ENCODE results near the gene TNNT2.

The TNNT2 gene

DNA sequence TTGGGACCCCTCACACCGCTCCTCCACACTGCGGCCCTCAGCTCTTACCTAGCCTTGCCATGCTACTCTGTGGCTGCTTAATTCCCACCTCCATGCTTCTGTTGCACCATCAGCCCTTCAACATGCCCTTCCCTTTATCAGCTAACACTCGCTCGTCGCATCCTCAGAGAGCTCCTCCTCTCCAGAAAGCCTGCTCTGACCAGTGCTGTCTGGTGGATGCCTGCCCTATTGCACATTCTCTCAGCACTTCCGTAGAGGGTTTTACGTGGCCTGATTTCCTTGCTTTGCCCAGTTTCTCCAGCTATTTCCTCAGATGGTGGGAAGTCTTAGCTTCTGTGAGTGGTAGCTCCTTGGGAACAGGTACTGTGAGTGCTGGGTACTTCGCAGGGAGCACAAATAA, 32.0 kb upstream of the TNNT2 start:
- no peak overlapping the region for H3K4me3 ChIP-seq (ENCODE audit: low read depth, low read length)
- TF ChIP-seq, protein P1, sequence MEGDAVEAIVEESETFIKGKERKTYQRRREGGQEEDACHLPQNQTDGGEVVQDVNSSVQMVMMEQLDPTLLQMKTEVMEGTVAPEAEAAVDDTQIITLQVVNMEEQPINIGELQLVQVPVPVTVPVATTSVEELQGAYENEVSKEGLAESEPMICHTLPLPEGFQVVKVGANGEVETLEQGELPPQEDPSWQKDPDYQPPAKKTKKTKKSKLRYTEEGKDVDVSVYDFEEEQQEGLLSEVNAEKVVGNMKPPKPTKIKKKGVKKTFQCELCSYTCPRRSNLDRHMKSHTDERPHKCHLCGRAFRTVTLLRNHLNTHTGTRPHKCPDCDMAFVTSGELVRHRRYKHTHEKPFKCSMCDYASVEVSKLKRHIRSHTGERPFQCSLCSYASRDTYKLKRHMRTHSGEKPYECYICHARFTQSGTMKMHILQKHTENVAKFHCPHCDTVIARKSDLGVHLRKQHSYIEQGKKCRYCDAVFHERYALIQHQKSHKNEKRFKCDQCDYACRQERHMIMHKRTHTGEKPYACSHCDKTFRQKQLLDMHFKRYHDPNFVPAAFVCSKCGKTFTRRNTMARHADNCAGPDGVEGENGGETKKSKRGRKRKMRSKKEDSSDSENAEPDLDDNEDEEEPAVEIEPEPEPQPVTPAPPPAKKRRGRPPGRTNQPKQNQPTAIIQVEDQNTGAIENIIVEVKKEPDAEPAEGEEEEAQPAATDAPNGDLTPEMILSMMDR (IDR thresholded peaks at IDR 0.05; ENCODE audit: borderline replicate concordance, insufficient read depth, low read depth, low read length), result no peak

DNA sequence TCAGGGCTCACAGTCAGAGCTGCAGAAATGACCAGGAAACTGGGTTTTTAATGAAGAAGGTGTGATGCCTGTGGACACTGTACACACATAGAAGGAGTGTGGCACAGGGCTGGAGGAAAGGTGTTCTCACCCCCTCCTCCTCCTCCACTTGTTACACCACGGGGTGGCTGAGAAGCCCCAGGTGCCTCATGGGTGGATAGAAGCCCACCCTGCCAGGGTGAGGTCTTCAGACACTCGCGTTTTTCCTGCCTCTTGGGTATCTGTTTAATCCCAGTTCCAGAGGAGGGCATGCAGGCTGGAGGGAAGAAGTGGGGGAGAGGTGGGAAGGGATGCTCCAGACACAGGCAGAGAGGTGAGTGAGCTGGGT, 31.3 kb upstream of the TNNT2 start:
- TF ChIP-seq, protein P1 (IDR thresholded peaks at IDR 0.05; ENCODE audit: borderline replicate concordance, insufficient read depth, low read depth, low read length), result no peak

DNA sequence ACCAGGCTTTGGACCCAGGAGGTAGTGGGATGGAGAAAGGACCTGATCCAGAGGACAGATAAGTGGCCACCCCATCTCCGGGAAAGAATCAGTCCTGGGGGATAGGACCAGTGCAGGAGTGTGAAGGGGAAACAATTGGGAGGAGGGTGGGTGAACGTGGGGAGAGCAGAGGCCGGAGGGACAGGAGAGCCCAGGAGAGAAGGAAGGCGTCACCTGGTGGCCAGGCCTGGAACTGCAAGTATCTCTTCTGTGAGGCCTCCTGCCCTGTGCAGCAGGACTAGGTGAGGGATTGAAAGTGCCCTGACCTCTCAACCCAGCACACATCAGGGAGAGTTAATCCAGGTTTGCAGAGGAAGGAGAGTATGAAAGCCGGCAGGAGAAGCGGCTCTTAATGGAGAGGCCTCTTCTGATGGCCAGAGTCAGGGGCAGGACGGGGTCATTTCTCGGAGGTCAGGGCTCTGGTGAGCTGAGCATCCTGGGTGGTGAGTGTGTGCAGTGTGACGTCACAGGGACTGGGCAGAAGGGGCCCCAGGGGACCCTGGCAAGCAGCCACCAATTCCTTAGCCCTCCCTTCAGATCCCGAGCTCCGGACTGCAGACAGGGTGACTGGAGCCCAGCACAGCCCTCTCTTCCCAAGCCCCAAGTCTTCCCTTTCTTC, 30.8 kb upstream of the TNNT2 start:
- H3K4me3 ChIP-seq (ENCODE audit: low read depth, low read length), result no peak overlapping the region
- TF ChIP-seq, protein P1 (IDR thresholded peaks at IDR 0.05; ENCODE audit: borderline replicate concordance, insufficient read depth, low read depth, low read length), result peak; percentile 99

More for the DNA sequence above, 31.3 kb upstream of the TNNT2 start:
- H3K4me3 ChIP-seq (ENCODE audit: low read depth, low read length), result no peak overlapping the region

DNA sequence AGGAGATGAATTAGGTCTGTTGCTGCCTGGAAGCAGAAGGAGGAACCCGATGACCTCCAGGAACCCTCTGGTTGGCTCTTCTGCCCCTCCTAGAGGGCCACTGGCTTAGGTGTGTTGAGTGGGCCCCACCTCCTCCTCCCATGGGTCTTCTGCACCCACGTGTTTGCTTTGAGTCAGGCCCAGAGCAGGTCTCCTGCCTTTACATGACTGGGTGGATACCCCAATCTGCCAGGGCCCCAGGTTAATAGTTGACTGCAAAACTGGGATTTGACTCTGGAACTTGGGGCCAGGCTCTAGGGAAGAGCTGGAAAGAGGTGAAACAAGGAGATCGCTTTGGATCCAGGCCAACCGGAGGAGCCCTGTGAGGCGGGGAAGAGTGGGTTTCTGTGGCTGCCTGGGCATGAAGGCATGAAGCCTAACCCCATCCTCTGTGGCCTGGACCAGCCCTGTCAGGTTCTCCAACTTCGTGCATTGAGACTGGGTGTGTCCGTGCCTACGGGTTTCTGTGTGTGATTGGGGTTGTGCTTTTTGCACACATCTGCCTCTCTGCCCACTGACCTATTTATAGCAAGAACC, 29.4 kb upstream of the TNNT2 start:
- TF ChIP-seq, protein P1 (IDR thresholded peaks at IDR 0.05; ENCODE audit: borderline replicate concordance, insufficient read depth, low read depth, low read length), result no peak
- no peak overlapping the region for H3K4me3 ChIP-seq (ENCODE audit: low read depth, low read length)

DNA sequence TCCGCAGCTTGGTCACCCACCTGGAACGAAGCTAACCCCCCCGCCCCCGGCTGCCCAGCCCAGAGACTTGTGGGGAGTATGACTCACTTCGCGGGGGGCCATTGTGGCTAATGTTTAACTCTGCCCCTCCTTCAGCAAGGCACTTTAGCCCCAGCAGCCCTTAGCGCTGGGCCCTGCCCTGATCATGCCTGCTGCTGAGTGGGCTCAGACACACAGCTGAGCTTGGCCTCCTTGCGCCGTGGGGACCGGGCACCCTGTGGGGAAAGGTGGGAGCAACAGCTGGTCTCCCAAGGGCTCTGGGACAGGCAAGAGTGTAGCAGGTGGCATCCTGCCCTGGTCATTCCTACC, 28.0 kb upstream of the TNNT2 start:
- no peak overlapping the region for H3K4me3 ChIP-seq (ENCODE audit: low read depth, low read length)
- TF ChIP-seq, protein P1 (IDR thresholded peaks at IDR 0.05; ENCODE audit: borderline replicate concordance, insufficient read depth, low read depth, low read length), result no peak

DNA sequence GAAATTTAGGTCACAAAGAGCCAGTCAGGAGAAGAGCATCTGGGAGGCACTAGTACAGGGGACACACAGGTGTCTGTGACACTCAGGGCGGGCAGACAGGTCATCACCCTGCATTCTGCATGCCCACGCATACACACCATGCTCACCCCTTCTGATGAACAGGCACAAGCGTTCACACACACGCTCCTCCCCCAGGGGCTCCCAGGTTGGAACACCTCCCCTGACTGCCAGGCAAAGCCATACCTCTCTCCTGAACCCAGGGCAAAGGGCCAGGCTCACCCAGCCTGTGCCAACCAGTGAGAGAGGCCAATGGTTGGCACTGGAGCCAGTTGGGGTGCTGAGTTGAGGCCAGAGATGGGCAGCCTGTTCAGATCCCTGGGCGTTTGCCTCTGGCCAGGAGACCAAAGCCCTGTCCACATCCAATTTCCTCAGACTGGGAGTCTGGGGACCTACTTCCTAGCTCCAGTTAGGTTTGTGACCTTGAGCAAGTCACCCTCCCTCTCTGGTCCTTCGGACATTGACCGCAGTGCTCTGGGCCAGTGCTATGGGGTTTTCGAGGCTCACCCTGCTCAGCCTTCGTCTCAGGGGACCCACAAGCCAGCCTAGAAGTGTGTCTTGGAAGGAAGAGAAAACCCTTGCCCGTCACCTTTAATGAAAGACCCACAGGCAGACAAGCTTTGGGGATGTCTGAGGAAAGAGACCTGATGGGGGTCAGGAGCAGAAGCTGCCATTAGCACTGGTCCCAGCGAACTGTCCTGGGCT, 27.4 kb upstream of the TNNT2 start:
- TF ChIP-seq, protein P1 (IDR thresholded peaks at IDR 0.05; ENCODE audit: borderline replicate concordance, insufficient read depth, low read depth, low read length), result no peak
- H3K4me3 ChIP-seq (ENCODE audit: low read depth, low read length), result no peak overlapping the region

DNA sequence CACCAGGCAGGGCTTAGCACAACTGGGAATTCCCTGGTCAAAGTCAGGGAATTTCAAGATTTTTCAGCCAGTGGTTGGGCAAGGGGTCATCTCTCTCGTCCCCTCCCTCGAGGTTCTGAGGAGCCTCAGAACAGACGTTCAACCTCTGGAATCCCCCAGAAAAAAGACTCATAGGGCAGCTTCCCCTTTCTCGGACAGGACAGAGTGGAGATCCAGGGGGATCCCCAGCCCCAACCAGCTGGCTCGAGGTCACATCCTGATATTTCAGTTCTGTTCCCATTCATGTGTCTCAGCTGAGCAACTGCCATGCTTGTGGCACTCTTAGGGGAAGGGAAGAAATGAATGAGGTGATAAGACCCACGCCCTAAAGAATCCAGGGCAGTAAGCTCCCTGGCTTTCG, 26.6 kb upstream of the TNNT2 start:
- TF ChIP-seq, protein P1 (IDR thresholded peaks at IDR 0.05; ENCODE audit: borderline replicate concordance, insufficient read depth, low read depth, low read length), result no peak
- no peak overlapping the region for H3K4me3 ChIP-seq (ENCODE audit: low read depth, low read length)
